HG03575 (cell line): Measurements from ENCODE around the gene MUC2.

ENCODE experiments used
- ATAC-seq: cut with Tn5 transposase; IDR thresholded peaks from one replicate; pipeline ENCODE4 v1.9.1; 2021; ENCODE audit not compliant: unreplicated experiment, insufficient number of reproducible peaks, low FRiP score; ENCODE audit errors: extremely low read depth

Gene MUC2

DNA sequence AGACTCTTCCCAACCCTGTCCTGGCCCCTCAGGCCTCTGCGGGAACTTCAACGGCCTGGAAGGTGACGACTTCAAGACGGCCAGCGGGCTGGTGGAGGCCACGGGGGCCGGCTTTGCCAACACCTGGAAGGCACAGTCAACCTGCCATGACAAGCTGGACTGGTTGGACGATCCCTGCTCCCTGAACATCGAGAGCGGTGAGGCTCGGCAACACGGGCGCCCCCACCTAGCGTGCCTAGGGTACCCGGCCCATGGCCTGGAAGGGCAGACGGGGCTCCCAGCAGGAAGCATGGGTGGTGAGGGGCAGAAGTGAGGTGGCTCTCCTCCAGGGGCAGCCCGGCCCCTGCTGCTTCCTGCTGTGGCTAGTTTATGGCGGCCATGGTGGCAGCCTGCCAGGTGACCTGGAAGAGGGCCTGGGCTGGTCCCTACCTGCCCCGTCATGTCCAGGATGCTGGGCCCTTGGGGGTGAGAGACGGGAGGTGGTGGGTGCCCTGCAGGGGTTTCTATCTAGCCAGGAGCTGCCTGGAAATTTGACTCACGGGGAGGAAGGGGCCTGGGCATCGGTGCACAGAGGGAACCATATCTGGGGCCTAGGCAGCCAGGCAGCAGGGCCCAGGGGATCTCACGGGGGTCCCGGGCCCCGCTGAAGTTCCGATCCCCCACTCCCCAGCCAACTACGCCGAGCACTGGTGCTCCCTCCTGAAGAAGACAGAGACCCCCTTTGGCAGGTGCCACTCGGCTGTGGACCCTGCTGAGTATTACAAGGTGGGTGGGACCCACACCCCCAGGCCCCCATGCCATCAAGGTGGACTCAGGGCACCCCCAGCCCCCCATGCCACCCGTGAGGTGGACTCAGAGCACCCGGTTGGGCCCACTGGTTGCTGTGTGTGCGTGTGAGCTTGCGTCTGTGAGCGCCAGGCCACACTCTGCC is 9.2 kb downstream of the MUC2 start:
- no peak for ATAC-seq

- no peak for ATAC-seq
Observed at GRCh38 chr11:1084561-1085439, 10.1 kb downstream of the MUC2 start.

DNA sequence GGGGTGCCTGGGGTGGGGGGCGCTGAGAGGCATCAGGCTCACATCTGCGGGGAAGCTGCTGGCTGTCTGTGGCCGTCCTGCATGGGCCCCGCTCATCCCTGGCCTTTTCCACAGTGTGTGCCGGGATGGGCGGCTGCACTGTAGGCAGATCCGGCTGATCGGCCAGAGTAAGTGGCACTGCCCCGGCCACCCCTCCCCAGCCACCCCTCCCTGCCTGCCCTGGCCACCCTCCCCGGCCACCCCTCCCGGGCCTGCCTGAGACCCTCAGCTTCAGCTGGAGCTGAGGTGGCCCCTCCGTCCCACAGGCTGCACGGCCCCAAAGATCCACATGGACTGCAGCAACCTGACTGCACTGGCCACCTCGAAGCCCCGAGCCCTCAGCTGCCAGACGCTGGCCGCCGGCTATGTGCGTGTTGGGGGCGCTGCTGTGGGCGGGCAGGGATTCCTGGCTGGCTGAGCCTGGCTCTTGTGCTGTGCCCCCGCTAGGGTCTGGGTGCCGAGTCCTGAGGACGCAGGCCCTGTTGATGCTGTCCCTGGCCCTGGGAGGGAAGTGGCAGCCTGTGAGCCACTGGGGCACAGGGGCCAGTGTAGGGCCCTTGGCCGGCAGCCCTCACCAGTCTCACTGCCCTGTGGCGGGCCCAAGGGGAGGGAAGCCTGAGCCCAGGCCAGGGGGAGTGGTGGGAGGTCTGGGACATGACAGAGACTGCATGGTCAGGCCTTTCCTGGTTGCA is 10.9 kb downstream of the MUC2 start:
- ATAC-seq, result no peak

- no peak for ATAC-seq
Observed at GRCh38 chr11:1086171-1087102, 11.8 kb downstream of the MUC2 start.

GRCh38 chr11:1087279-1087960 is 12.7 kb downstream of the MUC2 start:
- no peak for ATAC-seq

- ATAC-seq, result no peak
Observed at GRCh38 chr11:1087961-1088926, 13.6 kb downstream of the MUC2 start.

DNA sequence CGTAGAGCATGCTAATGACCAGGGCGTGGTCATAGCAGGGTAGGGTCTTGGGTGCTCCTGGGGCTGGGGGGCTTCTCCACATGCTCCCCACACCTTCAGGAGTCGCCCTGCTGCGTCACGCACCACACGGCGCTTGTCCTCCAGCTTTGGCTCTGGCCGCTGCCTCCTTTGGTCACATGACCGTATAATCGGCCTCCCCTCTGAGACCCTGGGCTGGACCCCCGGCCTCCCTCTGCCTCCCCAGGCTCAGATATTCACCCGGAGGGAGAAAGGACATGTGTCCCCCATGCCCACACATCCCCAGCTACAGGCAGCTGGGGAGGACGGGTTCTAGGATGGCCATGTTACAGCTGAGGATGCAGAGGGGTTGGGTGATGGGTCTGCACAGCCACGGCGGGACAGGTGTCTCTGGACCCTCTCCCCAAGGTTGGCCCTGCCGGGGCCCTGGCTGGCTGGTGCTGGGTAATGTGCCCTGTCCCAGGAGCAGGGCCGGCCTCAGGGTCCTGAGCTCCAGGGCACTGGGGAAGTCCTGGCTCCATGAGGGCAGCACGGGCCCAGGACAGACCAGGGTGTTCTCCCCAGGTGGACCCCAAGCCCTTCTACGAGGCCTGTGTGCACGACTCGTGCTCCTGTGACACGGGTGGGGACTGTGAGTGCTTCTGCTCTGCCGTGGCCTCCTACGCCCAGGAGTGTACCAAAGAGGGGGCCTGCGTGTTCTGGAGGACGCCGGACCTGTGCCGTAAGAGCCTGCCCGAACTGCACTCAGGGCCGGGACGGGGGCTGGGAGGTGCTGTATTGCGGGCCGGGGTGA is 14.5 kb downstream of the MUC2 start:
- no peak for ATAC-seq

DNA sequence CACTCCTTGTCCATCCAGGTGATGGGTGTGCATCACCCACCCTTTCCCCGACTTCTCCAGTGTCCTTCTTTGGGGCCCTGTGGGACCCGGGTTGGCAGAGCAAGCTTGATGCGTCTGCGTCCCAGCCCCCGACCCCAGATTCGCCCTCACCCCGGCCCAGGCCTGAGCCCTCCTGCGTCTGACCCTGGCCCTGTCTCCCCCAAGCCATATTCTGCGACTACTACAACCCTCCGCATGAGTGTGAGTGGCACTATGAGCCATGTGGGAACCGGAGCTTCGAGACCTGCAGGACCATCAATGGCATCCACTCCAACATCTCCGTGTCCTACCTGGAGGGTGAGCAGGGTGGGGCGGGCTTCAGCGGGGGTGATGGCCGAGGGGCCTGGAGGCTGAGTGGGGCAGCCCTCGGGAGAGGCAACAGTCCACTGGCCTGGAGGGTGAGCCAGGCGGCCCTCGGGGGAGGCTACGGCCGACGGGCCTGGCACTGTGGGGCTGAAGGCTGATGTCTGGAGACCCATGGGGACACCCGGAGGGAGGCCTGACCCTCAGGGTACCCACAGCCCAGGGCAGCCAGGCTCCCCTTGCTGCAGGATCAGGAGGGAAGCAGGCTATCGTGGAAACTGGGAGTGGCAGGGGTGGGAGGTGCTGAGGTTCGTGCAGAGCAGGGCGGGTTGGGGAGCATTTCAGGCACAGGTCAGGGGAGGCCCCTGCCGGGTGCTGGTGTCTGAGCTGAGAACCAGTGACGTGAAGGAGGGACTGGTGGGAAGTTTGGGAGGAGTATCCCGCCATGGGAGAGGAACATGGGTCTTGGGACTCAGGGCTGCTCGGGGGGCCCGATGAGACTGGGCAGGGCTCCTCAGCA is 15.3 kb downstream of the MUC2 start:
- ATAC-seq, result no peak

- no peak for ATAC-seq
Observed at GRCh38 chr11:1090600-1091331, 16.1 kb downstream of the MUC2 start.

GRCh38 chr11:1091332-1092083 is 16.8 kb downstream of the MUC2 start:
- no peak for ATAC-seq

GRCh38 chr11:1092145-1092670 is 17.5 kb downstream of the MUC2 start:
- no peak for ATAC-seq

GRCh38 chr11:1092919-1093318 is 18.2 kb downstream of the MUC2 start:
- no peak for ATAC-seq

DNA sequence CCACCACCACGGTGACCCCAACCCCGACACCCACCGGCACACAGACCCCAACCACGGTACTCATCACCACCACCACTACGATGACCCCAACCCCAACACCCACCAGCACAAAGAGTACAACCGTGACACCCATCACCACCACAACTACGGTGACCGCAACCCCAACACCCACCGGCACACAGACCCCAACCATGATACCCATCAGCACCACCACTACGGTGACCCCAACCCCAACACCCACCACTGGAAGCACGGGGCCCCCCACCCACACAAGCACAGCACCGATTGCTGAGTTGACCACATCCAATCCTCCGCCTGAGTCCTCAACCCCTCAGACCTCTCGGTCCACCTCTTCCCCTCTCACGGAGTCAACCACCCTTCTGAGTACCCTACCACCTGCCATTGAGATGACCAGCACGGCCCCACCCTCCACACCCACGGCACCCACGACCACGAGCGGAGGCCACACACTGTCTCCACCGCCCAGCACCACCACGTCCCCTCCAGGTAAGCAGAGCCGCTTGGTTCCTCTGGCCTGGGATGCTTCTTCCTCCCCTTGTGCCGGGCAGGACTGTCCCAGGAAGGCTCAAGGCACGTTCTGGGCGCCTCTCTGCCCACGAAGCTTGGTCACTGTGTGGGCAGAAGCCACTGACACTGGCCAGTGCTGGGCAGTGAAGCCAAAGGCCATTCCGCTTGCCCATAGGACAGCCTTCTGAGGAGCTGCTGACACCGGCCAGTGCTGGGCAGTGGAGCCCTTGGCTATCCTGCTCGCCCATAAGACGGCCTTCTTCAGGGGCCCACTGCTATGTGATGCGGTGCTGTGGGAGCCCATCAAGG is 25.1 kb downstream of the MUC2 start:
- ATAC-seq, result no peak
